K562 (cell line): Measurements from ENCODE around the gene TLE6. TPM values are rescaled to one million over a fixed set of nuclear protein-coding genes. Genes with fewer than 3 reads are reported as not detected.

ENCODE experiments used
- CHD2 ChIP-seq: IDR thresholded peaks from 2 replicates; pipeline ENCODE4 v1.6.1; 2011; ENCODE audit warnings: low read depth, low read length
- EHMT2 ChIP-seq: fragments of 450-650 bp; IDR thresholded peaks from 2 replicates; pipeline ENCODE4 v1.6.1; 2018; ENCODE audit warnings: antibody characterized with exemption
- ESRRB ChIP-seq: fragments of 250-450 bp; sonication (Bioruptor Pico); IDR thresholded peaks from 2 replicates; pipeline ENCODE4 v1.5.0; 2020; ENCODE audit warnings: mild to moderate bottlenecking, moderate library complexity, borderline replicate concordance
- GTF2E2 ChIP-seq: fragments of 200-800 bp; sonication (Bioruptor generic); IDR thresholded peaks from 2 replicates; pipeline ENCODE4 v1.6.1; 2016; ENCODE audit warnings: missing genetic modification characterization, missing compliant biosample characterization
- KLF13 ChIP-seq: fragments of 450-650 bp; IDR thresholded peaks from 2 replicates; pipeline ENCODE4 v1.6.1; 2016; ENCODE audit warnings: missing genetic modification characterization, low read depth, mild to moderate bottlenecking, missing compliant biosample characterization, moderate library complexity, borderline replicate concordance
- MBD2 ChIP-seq: sonication (generic); IDR thresholded peaks from 2 replicates; pipeline ENCODE4 v1.6.1; 2016; ENCODE audit warnings: low read depth, borderline replicate concordance
- POU5F1 ChIP-seq: fragments of 150-350 bp; IDR thresholded peaks from 2 replicates; pipeline ENCODE4 v1.6.1; 2014; ENCODE audit warnings: borderline replicate concordance, low read length, low read depth, mild to moderate bottlenecking; ENCODE audit not compliant: partially characterized antibody
- SMAD2 ChIP-seq: fragments of 150-350 bp; IDR thresholded peaks from 2 replicates; pipeline ENCODE4 v1.6.1; 2014; ENCODE audit warnings: low read depth, mild to moderate bottlenecking, low read length
- SMARCE1 ChIP-seq: fragments of 450-650 bp; IDR thresholded peaks from 2 replicates; pipeline ENCODE4 v1.7.1; 2016; ENCODE audit warnings: mild to moderate bottlenecking
- SP2 ChIP-seq: IDR thresholded peaks from 2 replicates; pipeline ENCODE4 v1.6.1; 2011; ENCODE audit warnings: mild to moderate bottlenecking, low read depth, low read length, moderate library complexity; ENCODE audit not compliant: poor library complexity, severe bottlenecking; ENCODE audit errors: extremely low read depth
- SRSF7 ChIP-seq: fragments of 200-400 bp; formaldehyde crosslinking; optimal IDR thresholded peaks from 2 replicates; pipeline ENCODE3; 2017; ENCODE audit warnings: mild to moderate bottlenecking, low read depth, low read length
- SRSF9 ChIP-seq: fragments of 200-400 bp; formaldehyde crosslinking; IDR thresholded peaks from 2 replicates; pipeline ENCODE4 v1.6.1; 2017; ENCODE audit warnings: low read depth, low read length, borderline replicate concordance
- TARDBP ChIP-seq: fragments of 450-650 bp; IDR thresholded peaks from 2 replicates; pipeline ENCODE4 v1.6.1; 2016
- TGIF2 ChIP-seq: sonication (generic); formaldehyde crosslinking; IDR thresholded peaks from 2 replicates; pipeline ENCODE4 v1.8.1; 2022; ENCODE audit warnings: mild to moderate bottlenecking, missing genetic modification reagents, moderate library complexity
- ZBTB17 ChIP-seq: fragments of 450-650 bp; formaldehyde crosslinking; IDR thresholded peaks from 2 replicates; pipeline ENCODE4 v1.4.0; 2020; ENCODE audit warnings: mild to moderate bottlenecking
- ZC3H11A ChIP-seq: IDR thresholded peaks from 2 replicates; pipeline ENCODE4 v1.6.1; 2012; ENCODE audit warnings: low read depth, low read length, improper control_type of control experiment
- ZFP1 ChIP-seq: fragments of 450-650 bp; formaldehyde crosslinking; IDR thresholded peaks from 2 replicates; pipeline ENCODE4 v1.4.0; 2020; ENCODE audit warnings: mild to moderate bottlenecking, mixed read lengths
- ZNF140 ChIP-seq: fragments of 250-450 bp; sonication (Bioruptor Pico); IDR thresholded peaks from 2 replicates; pipeline ENCODE4 v1.8.0; 2021; ENCODE audit warnings: moderate library complexity, mild to moderate bottlenecking, inconsistent platforms
- polyA plus RNA-seq, 8 experiments: library from polyadenylated mRNA; depleted of rRNA in 4 of 8; stranded (reverse) in 5 of 8; unstranded in 3 of 8; fragments of >200 nt; fragmentation: Nextera tagmentation in 2 of 8; fragmentation: Illumina TruSeq in 1 of 8; extraction: Ambion mirVana in 2 of 8; extraction: Trizol in 1 of 8; gene quantifications; 2 replicates each; pipeline versions ENCODE4 v1.2.1 to v1.2.3, GENCODE V29; 2011 to 2014; ENCODE audit warnings: inconsistent platforms in 1 of 8, missing spikeins in 1 of 8
- total RNA-seq, 7 experiments: library from RNA; depleted of rRNA in 6 of 7; stranded (reverse); fragments of >200 nt in 6 of 7; fragmentation: Illumina TruSeq in 2 of 7; extraction: Trizol in 2 of 7; gene quantifications; 2 replicates each; pipeline versions ENCODE4 v1.2.1 to v1.2.3, GENCODE V29; 2011 to 2021; ENCODE audit warnings: low replicate concordance in 1 of 7
- TF ChIP-seq, protein P1 (sequence below), 2 experiments: fragments of 450-650 bp; IDR thresholded peaks; 2 replicates each; pipeline ENCODE4 v1.6.1; 2018; ENCODE audit warnings: mild to moderate bottlenecking in 2 of 2, low read depth in 1 of 2; ENCODE audit not compliant: partially characterized antibody in 2 of 2
- TF ChIP-seq, protein P2 (sequence below): fragments of 450-650 bp; IDR thresholded peaks from 2 replicates; pipeline ENCODE4 v1.6.1; 2017; ENCODE audit warnings: antibody characterized with exemption
- TF ChIP-seq, protein P3 (sequence below): fragments of 250-450 bp; sonication (Bioruptor Pico); IDR thresholded peaks from 2 replicates; pipeline ENCODE4 v1.5.0; 2020; ENCODE audit warnings: mild to moderate bottlenecking, borderline replicate concordance

The TLE6 gene
- total and polyA plus RNA-seq, 9 of the 15 experiments (the other 6 are each of a cell fraction or from before 2014, with no cell fraction given): 1.1 to 6.1 (median 2.5) TPM

DNA sequence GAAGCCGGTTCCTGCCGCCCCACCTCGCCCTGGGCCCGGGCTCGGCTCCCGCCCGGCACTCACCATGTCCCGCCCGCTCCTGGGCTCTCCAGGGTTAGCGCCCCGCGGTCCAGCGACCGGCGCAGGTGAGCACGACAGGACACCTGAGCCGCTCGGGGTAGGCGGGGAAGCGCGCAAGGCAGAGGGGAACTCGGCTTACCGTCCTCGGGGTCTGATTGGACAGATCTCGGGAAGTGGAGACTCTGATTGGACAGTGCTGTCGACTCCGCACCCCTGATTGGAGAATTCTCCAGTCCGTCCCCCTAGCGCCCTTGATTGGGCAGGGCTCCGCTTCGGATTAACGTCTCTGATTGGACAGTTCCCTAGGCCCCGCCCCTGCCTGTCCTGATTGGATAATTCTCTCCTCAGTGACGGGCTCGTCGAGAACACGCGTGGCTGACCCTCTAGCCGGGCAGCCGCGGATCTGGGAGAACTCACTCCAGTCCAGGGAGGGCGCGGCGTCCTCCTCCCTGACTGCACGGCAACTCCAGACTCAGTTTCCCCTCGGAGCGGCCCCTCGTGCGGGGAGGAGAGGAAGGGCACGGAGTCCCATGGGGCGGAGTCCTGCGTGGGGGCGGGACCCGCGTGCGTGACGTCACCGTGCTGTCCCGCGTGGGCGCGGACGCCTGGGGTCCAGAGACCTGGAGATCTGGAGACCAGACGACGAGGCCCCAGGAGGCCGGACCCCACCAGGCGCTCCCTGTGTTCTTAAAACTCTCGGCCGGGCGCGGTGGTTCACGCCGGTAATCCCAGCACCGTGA, 32.4 kb upstream of the TLE6 start, which contains the start of gene ZNF77 (continued):
- TF ChIP-seq, protein P1, sequence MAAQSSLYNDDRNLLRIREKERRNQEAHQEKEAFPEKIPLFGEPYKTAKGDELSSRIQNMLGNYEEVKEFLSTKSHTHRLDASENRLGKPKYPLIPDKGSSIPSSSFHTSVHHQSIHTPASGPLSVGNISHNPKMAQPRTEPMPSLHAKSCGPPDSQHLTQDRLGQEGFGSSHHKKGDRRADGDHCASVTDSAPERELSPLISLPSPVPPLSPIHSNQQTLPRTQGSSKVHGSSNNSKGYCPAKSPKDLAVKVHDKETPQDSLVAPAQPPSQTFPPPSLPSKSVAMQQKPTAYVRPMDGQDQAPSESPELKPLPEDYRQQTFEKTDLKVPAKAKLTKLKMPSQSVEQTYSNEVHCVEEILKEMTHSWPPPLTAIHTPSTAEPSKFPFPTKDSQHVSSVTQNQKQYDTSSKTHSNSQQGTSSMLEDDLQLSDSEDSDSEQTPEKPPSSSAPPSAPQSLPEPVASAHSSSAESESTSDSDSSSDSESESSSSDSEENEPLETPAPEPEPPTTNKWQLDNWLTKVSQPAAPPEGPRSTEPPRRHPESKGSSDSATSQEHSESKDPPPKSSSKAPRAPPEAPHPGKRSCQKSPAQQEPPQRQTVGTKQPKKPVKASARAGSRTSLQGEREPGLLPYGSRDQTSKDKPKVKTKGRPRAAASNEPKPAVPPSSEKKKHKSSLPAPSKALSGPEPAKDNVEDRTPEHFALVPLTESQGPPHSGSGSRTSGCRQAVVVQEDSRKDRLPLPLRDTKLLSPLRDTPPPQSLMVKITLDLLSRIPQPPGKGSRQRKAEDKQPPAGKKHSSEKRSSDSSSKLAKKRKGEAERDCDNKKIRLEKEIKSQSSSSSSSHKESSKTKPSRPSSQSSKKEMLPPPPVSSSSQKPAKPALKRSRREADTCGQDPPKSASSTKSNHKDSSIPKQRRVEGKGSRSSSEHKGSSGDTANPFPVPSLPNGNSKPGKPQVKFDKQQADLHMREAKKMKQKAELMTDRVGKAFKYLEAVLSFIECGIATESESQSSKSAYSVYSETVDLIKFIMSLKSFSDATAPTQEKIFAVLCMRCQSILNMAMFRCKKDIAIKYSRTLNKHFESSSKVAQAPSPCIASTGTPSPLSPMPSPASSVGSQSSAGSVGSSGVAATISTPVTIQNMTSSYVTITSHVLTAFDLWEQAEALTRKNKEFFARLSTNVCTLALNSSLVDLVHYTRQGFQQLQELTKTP (IDR thresholded peaks at IDR 0.05; ENCODE audit: low read depth in 1 of 2, partially characterized antibody in 2 of 2): no peak
- TF ChIP-seq TGIF2 (0 out of 2 replicates have a peak, but pooled peaks have one; percentile 40), MBD2 (peak; percentile 100), ZC3H11A (no peak), GTF2E2 (tag) (no peak), POU5F1 (no peak), SP2 (peak; percentile 92), SMARCE1 (no peak), KLF13 (tag) (peak; percentile 55; the same call in 1 of the 2 replicates), SMAD2 (no peak), ZBTB17 (CRISPR knock-in tag) (peak; percentile 85), CHD2 (peak; percentile 93), SRSF9 (no peak), EHMT2 (no peak), ESRRB (CRISPR knock-in tag) (no peak), SRSF7 (no peak), TARDBP (peak; percentile 99), ZFP1 (CRISPR knock-in tag) (no peak), ZNF140 (CRISPR knock-in tag) (no peak)
- TF ChIP-seq, protein P2, sequence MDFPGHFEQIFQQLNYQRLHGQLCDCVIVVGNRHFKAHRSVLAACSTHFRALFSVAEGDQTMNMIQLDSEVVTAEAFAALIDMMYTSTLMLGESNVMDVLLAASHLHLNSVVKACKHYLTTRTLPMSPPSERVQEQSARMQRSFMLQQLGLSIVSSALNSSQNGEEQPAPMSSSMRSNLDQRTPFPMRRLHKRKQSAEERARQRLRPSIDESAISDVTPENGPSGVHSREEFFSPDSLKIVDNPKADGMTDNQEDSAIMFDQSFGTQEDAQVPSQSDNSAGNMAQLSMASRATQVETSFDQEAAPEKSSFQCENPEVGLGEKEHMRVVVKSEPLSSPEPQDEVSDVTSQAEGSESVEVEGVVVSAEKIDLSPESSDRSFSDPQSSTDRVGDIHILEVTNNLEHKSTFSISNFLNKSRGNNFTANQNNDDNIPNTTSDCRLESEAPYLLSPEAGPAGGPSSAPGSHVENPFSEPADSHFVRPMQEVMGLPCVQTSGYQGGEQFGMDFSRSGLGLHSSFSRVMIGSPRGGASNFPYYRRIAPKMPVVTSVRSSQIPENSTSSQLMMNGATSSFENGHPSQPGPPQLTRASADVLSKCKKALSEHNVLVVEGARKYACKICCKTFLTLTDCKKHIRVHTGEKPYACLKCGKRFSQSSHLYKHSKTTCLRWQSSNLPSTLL: peak; percentile 27; the same call in 1 of the 2 replicates
- TF ChIP-seq, protein P3, sequence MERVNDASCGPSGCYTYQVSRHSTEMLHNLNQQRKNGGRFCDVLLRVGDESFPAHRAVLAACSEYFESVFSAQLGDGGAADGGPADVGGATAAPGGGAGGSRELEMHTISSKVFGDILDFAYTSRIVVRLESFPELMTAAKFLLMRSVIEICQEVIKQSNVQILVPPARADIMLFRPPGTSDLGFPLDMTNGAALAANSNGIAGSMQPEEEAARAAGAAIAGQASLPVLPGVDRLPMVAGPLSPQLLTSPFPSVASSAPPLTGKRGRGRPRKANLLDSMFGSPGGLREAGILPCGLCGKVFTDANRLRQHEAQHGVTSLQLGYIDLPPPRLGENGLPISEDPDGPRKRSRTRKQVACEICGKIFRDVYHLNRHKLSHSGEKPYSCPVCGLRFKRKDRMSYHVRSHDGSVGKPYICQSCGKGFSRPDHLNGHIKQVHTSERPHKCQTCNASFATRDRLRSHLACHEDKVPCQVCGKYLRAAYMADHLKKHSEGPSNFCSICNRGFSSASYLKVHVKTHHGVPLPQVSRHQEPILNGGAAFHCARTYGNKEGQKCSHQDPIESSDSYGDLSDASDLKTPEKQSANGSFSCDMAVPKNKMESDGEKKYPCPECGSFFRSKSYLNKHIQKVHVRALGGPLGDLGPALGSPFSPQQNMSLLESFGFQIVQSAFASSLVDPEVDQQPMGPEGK: no peak
